H9 (cell line): Measurements from ENCODE around the gene ASMTL. TPM values are rescaled to one million over a fixed set of nuclear protein-coding genes. Genes with fewer than 3 reads are reported as not detected.

Experiments
- DNase-seq: peaks from one replicate; pipeline ENCODE4 v3.0.0-alpha.2; 2017
- H2AFZ ChIP-seq: one replicate; pipeline ENCODE4 v1.6.1; 2013; ENCODE audit warnings: mild to moderate bottlenecking, low read length, control low read depth, moderate library complexity
- H2AK5ac ChIP-seq: 2 replicates; pipeline ENCODE4 v1.6.1; 2013; ENCODE audit warnings: low read length, control low read depth, mixed read lengths; ENCODE audit not compliant: insufficient read length
- H2BK120ac ChIP-seq: one replicate; pipeline ENCODE4 v1.6.1; 2013; ENCODE audit warnings: low read depth, mild to moderate bottlenecking, low read length, control low read depth, inconsistent platforms; ENCODE audit not compliant: poor library complexity, severe bottlenecking
- H2BK12ac ChIP-seq: 2 replicates; pipeline ENCODE4 v1.6.1; 2013; ENCODE audit warnings: low read length, control low read depth, mixed read lengths, low read depth; ENCODE audit not compliant: insufficient read length
- H2BK15ac ChIP-seq: 2 replicates; pipeline ENCODE4 v1.6.1; 2013; ENCODE audit warnings: low read depth, low read length, control low read depth
- H2BK20ac ChIP-seq: one replicate; pipeline ENCODE4 v1.6.1; 2013; ENCODE audit warnings: low read depth, mild to moderate bottlenecking, low read length, control low read depth, inconsistent platforms; ENCODE audit not compliant: poor library complexity, severe bottlenecking
- H2BK5ac ChIP-seq: 2 replicates; pipeline ENCODE4 v1.6.1; 2013; ENCODE audit warnings: low read length, control low read depth, mixed read lengths; ENCODE audit not compliant: insufficient read length
- H3K14ac ChIP-seq: 2 replicates; pipeline ENCODE4 v1.6.1; 2013; ENCODE audit warnings: low read length, control low read depth; ENCODE audit not compliant: insufficient read depth
- H3K18ac ChIP-seq: 2 replicates; pipeline ENCODE4 v1.6.1; 2013; ENCODE audit warnings: low read depth, mild to moderate bottlenecking, mixed read lengths, low read length, control low read depth; ENCODE audit not compliant: insufficient read length
- H3K23ac ChIP-seq: 2 replicates; pipeline ENCODE4 v1.6.1; 2013; ENCODE audit warnings: low read length, control low read depth, mixed read lengths, low read depth; ENCODE audit not compliant: insufficient read length
- H3K23me2 ChIP-seq: 2 replicates; pipeline ENCODE4 v1.6.1; 2013; ENCODE audit warnings: low read depth, mild to moderate bottlenecking, mixed read lengths, low read length, control low read depth; ENCODE audit not compliant: insufficient read length, poor library complexity, severe bottlenecking
- H3K27ac ChIP-seq: 2 replicates; pipeline ENCODE4 v1.5.1; 2013; ENCODE audit warnings: low read length, control low read depth, mixed read lengths, low read depth; ENCODE audit not compliant: insufficient read length
- H3K27me3 ChIP-seq: 2 replicates; pipeline ENCODE4 v1.6.1; 2013; ENCODE audit warnings: low read length, control low read depth, inconsistent platforms; ENCODE audit not compliant: insufficient read depth
- H3K4ac ChIP-seq: 2 replicates; pipeline ENCODE4 v1.6.1; 2013; ENCODE audit warnings: low read depth, mild to moderate bottlenecking, control low read depth, inconsistent platforms, low read length, moderate library complexity
- H3K4me1 ChIP-seq: 2 replicates; pipeline ENCODE4 v1.6.1; 2013; ENCODE audit warnings: low read length, control low read depth, inconsistent platforms; ENCODE audit not compliant: insufficient read depth
- H3K4me2 ChIP-seq: 2 replicates; pipeline ENCODE4 v1.6.1; 2013; ENCODE audit warnings: low read length, control low read depth, mixed read lengths; ENCODE audit not compliant: insufficient read length, insufficient read depth
- H3K56ac ChIP-seq: 2 replicates; pipeline ENCODE4 v1.6.1; 2013; ENCODE audit warnings: low read depth, mild to moderate bottlenecking, mixed read lengths, low read length, control low read depth; ENCODE audit not compliant: insufficient read length
- H3K79me1 ChIP-seq: 2 replicates; pipeline ENCODE4 v1.6.1; 2013; ENCODE audit warnings: low read depth, mild to moderate bottlenecking, moderate library complexity, low read length, control low read depth, inconsistent platforms; ENCODE audit not compliant: insufficient read depth, poor library complexity, severe bottlenecking
- H3K79me2 ChIP-seq: 2 replicates; pipeline ENCODE4 v1.6.1; 2013; ENCODE audit warnings: low read length, control low read depth, inconsistent platforms; ENCODE audit not compliant: insufficient read depth
- H3K9ac ChIP-seq: 2 replicates; pipeline ENCODE4 v1.6.1; 2013; ENCODE audit warnings: low read length, control low read depth, mixed read lengths; ENCODE audit not compliant: insufficient read length; ENCODE audit errors: extremely low read depth
- H3K9me3 ChIP-seq: one replicate; pipeline ENCODE4 v1.6.1; 2013; ENCODE audit warnings: low read depth, low read length, inconsistent platforms; ENCODE audit not compliant: control insufficient read depth
- H3T11ph ChIP-seq: one replicate; pipeline ENCODE4 v1.6.1; 2013; ENCODE audit warnings: mild to moderate bottlenecking, low read length, control low read depth, inconsistent platforms
- H4K20me1 ChIP-seq: one replicate; pipeline ENCODE4 v1.6.1; 2013; ENCODE audit not compliant: control insufficient read depth, insufficient read length, insufficient read depth
- H4K5ac ChIP-seq: 2 replicates; pipeline ENCODE4 v1.6.1; 2013; ENCODE audit warnings: low read depth, mild to moderate bottlenecking, mixed read lengths, low read length, control low read depth; ENCODE audit not compliant: insufficient read length
- H4K8ac ChIP-seq: replicated peaks from 2 replicates; pipeline ENCODE4 v1.6.1; 2013; ENCODE audit warnings: low read length, control low read depth, mixed read lengths, low read depth; ENCODE audit not compliant: insufficient read length
- H4K91ac ChIP-seq: 2 replicates; pipeline ENCODE4 v1.6.1; 2013; ENCODE audit warnings: low read depth, mild to moderate bottlenecking, moderate library complexity, mixed read lengths, low read length, control low read depth; ENCODE audit not compliant: insufficient read length
- H3K27ac Mint-ChIP-seq, 3 experiments: 2 replicates in 2 of 3; 3 replicates in 1 of 3; pipeline ENCODE4 v1.8.0; 2020 to 2021; ENCODE audit warnings: mixed read lengths in 3 of 3, mild to moderate bottlenecking in 1 of 3, moderate library complexity in 1 of 3
- H3K27me3 Mint-ChIP-seq: 2 replicates; pipeline ENCODE4 v1.8.0; 2021; ENCODE audit warnings: low read depth, mild to moderate bottlenecking, moderate library complexity, mixed read lengths
- H3K36me3 Mint-ChIP-seq, 3 experiments: 2 replicates in 2 of 3; 3 replicates in 1 of 3; pipeline ENCODE4 v1.8.0; 2020 to 2021; ENCODE audit warnings: low read depth in 3 of 3, mixed read lengths in 3 of 3; ENCODE audit not compliant: insufficient read depth in 1 of 3
- H3K4me1 Mint-ChIP-seq, 2 experiments: 2 replicates each; pipeline ENCODE4 v1.8.0; 2020; ENCODE audit warnings: mixed read lengths in 2 of 2
- H3K4me3 Mint-ChIP-seq, 2 experiments: 2 replicates in 1 of 2; 3 replicates in 1 of 2; pipeline ENCODE4 v1.8.0; 2020 to 2021; ENCODE audit warnings: mild to moderate bottlenecking in 2 of 2, mixed read lengths in 2 of 2, moderate library complexity in 1 of 2
- H3K9me3 Mint-ChIP-seq, 2 experiments: 2 replicates in 1 of 2; 3 replicates in 1 of 2; pipeline ENCODE4 v1.8.0; 2020; ENCODE audit warnings: mild to moderate bottlenecking in 2 of 2, mixed read lengths in 2 of 2, moderate library complexity in 1 of 2
- CTCF ChIP-seq: fragments of 200-600 bp; sonication (generic); conservative IDR thresholded peaks from 3 replicates; pipeline ENCODE4 v1.8.0; 2021; ENCODE audit warnings: antibody characterized with exemption, mild to moderate bottlenecking
- WGBS: extraction: QIAGEN DNeasy Blood & Tissue Kit; methylation state at CpG from one replicate; pipeline ENCODE4 v1.1.7; 2013; ENCODE audit warnings: missing lambda C conversion rate, low lambda C conversion rate, mixed read lengths; ENCODE audit not compliant: insufficient read length; ENCODE audit errors: extremely low coverage; 5-methylcytosine and 5-hydroxymethylcytosine counted together
- total RNA-seq: library from RNA; stranded (reverse); gene quantifications from 2 replicates; pipeline ENCODE4 v1.2.1, GENCODE V29; 2021

The ASMTL gene
- total RNA-seq, 1 experiment from 2014 or later, result 59.8 TPM

- H3K79me2 ChIP-seq, result no peaks in the 10 kb centered on the region
- H3K4ac ChIP-seq, result no peak overlapping the region
- H4K8ac ChIP-seq, result no peak overlapping the region
- H2AFZ ChIP-seq, result no peak overlapping the region
- Mint-ChIP-seq H3K27ac (no peak overlapping the region), H3K27me3 (peaks cover 5% of the 10 kb centered on the region), H3K4me1 (peaks cover 9 to 12% of the 10 kb centered on the region in 2 experiments), H3K4me3 (no peak overlapping the region), H3K9me3 (peaks cover 33 to 37% of the 10 kb centered on the region in 2 experiments), H3K36me3 (peaks cover 73% of the 10 kb centered on the region in 3 experiments)
- no peaks in the 10 kb centered on the region for H3K4me1 ChIP-seq
- no peak overlapping the region for H2AK5ac ChIP-seq
- no peak overlapping the region for H2BK12ac ChIP-seq
- DNase-seq, result no peak
- no peak overlapping the region for H3K14ac ChIP-seq
- no peak overlapping the region for H3K9ac ChIP-seq
- no peaks in the 10 kb centered on the region for H4K20me1 ChIP-seq
- H2BK15ac ChIP-seq, result no peak overlapping the region
- no peak overlapping the region for H4K91ac ChIP-seq
- H3K27ac ChIP-seq, result no peak overlapping the region
- H2BK5ac ChIP-seq, result no peak overlapping the region
- H3K9me3 ChIP-seq, result peaks cover 26% of the 10 kb centered on the region
- H4K5ac ChIP-seq, result no peak overlapping the region
- TF ChIP-seq CTCF, result no peak
- H3K23me2 ChIP-seq, result no peaks in the 10 kb centered on the region
- H3K56ac ChIP-seq, result no peak overlapping the region
- H3K27me3 ChIP-seq, result no peaks in the 10 kb centered on the region
- no peak overlapping the region for H2BK120ac ChIP-seq
- H2BK20ac ChIP-seq, result no peak overlapping the region
- no peak overlapping the region for H3K23ac ChIP-seq
- no peak overlapping the region for H3T11ph ChIP-seq
- no peak overlapping the region for H3K18ac ChIP-seq
- no peak overlapping the region for H3K4me2 ChIP-seq
- no CpG with 5 or more reads among the region's 4 CpGs for WGBS
- no peaks in the 10 kb centered on the region for H3K79me1 ChIP-seq
Observed at GRCh38 chrX:1422135-1422465, 30.6 kb downstream of the ASMTL start.
